Neural crest cell (in vitro differentiated cells): ENCODE data around the gene TCN2. TPM values are rescaled to one million over a fixed set of nuclear protein-coding genes. Genes with fewer than 3 reads are reported as not detected.

Experiments
- DNase-seq: peaks from one replicate; pipeline ENCODE4 v3.0.0; 2021; ENCODE audit warnings: low read depth, mixed read lengths, low spot score
- H3K27ac Mint-ChIP-seq: one replicate; pipeline ENCODE4 v1.8.0; 2021; ENCODE audit warnings: mild to moderate bottlenecking, mixed read lengths; ENCODE audit not compliant: unreplicated experiment
- H3K27me3 Mint-ChIP-seq: 2 replicates; pipeline ENCODE4 v1.8.0; 2021; ENCODE audit warnings: low read depth, mild to moderate bottlenecking, mixed read lengths
- H3K36me3 Mint-ChIP-seq: 2 replicates; pipeline ENCODE4 v1.8.0; 2021; ENCODE audit warnings: low read depth, mild to moderate bottlenecking, mixed read lengths
- H3K4me1 Mint-ChIP-seq: 2 replicates; pipeline ENCODE4 v1.8.0; 2021; ENCODE audit warnings: mixed read lengths
- H3K4me3 Mint-ChIP-seq: one replicate; pipeline ENCODE4 v1.8.0; 2021; ENCODE audit warnings: mild to moderate bottlenecking, mixed read lengths
- H3K9me3 Mint-ChIP-seq: 2 replicates; pipeline ENCODE4 v1.8.0; 2021; ENCODE audit warnings: mixed read lengths
- CTCF ChIP-seq: fragments of 200-600 bp; sonication (generic); conservative IDR thresholded peaks from 2 replicates; pipeline ENCODE4 v1.5.0; 2021; ENCODE audit warnings: antibody characterized with exemption, mild to moderate bottlenecking
- total RNA-seq: library from RNA; stranded (reverse); gene quantifications from 2 replicates; pipeline ENCODE4 v1.2.1, GENCODE V29; 2021

Gene TCN2
- total RNA-seq, 1 donor from 2014 or later, result 16.2 TPM

GRCh38 chr22:30650508-30651116, 43.6 kb downstream of the TCN2 start:
- Mint-ChIP-seq H3K27ac (no peak overlapping the region), H3K4me1 (no peaks in the 10 kb centered on the region), H3K36me3 (no peaks in the 10 kb centered on the region), H3K4me3 (no peak overlapping the region), H3K9me3 (no peaks in the 10 kb centered on the region), H3K27me3 (no peaks in the 10 kb centered on the region)
- no peak for TF ChIP-seq CTCF
- no peak for DNase-seq

GRCh38 chr22:30652852-30653251, 45.9 kb downstream of the TCN2 start:
- H3K4me1 Mint-ChIP-seq, result no peaks in the 10 kb centered on the region
- no peaks in the 10 kb centered on the region for H3K27me3 Mint-ChIP-seq
- no peaks in the 10 kb centered on the region for H3K36me3 Mint-ChIP-seq
- H3K4me3 Mint-ChIP-seq, result no peak overlapping the region
- no peak overlapping the region for H3K27ac Mint-ChIP-seq
- H3K9me3 Mint-ChIP-seq, result no peaks in the 10 kb centered on the region
- no peak for DNase-seq
- TF ChIP-seq CTCF, result no peak

GRCh38 chr22:30654361-30654760, 47.4 kb downstream of the TCN2 start:
- no peaks in the 10 kb centered on the region for H3K36me3 Mint-ChIP-seq
- no peak overlapping the region for H3K4me3 Mint-ChIP-seq
- no peak overlapping the region for H3K27ac Mint-ChIP-seq
- TF ChIP-seq CTCF, result no peak
- no peaks in the 10 kb centered on the region for H3K9me3 Mint-ChIP-seq
- no peaks in the 10 kb centered on the region for H3K4me1 Mint-ChIP-seq
- no peaks in the 10 kb centered on the region for H3K27me3 Mint-ChIP-seq
- no peak for DNase-seq

- H3K27ac Mint-ChIP-seq, result no peak overlapping the region
- H3K27me3 Mint-ChIP-seq, result no peaks in the 10 kb centered on the region
- H3K4me1 Mint-ChIP-seq, result no peaks in the 10 kb centered on the region
- H3K9me3 Mint-ChIP-seq, result no peaks in the 10 kb centered on the region
- TF ChIP-seq CTCF, result no peak
- no peak overlapping the region for H3K4me3 Mint-ChIP-seq
- no peak for DNase-seq
- H3K36me3 Mint-ChIP-seq, result peaks cover 2% of the 10 kb centered on the region
These were observed 48.6 kb downstream of the TCN2 start for GRCh38 chr22:30655532-30655931.

- Mint-ChIP-seq H3K27me3 (peaks cover 3% of the 10 kb centered on the region), H3K27ac (no peak overlapping the region), H3K9me3 (no peaks in the 10 kb centered on the region), H3K36me3 (peaks cover 2% of the 10 kb centered on the region), H3K4me1 (peaks cover 7% of the 10 kb centered on the region), H3K4me3 (no peak overlapping the region)
- no peak for TF ChIP-seq CTCF
- DNase-seq, result no peak
These were observed 55.1 kb downstream of the TCN2 start for GRCh38 chr22:30662040-30662439.
